NCI-H187 treated with DMSO at 0.1 percent for 48 hours (cell line): ENCODE measurements around the gene CYREN.
"Not testable (repeated sequence)": the region's sequence is repeated elsewhere in the genome, so short reads cannot be mapped to it uniquely, and the experiment has no call there.

Experiments used
- DNase-seq: peaks from one replicate; lab custom pipeline; 2025; lab: John Stamatoyannopoulos, UW

Gene CYREN

GRCh38 chr7:135159359-135160085, 11.0 kb downstream of the CYREN start:
- no peak for DNase-seq

- DNase-seq = no peak
These were observed 11.6 kb downstream of the CYREN start for GRCh38 chr7:135158874-135159273.

DNA sequence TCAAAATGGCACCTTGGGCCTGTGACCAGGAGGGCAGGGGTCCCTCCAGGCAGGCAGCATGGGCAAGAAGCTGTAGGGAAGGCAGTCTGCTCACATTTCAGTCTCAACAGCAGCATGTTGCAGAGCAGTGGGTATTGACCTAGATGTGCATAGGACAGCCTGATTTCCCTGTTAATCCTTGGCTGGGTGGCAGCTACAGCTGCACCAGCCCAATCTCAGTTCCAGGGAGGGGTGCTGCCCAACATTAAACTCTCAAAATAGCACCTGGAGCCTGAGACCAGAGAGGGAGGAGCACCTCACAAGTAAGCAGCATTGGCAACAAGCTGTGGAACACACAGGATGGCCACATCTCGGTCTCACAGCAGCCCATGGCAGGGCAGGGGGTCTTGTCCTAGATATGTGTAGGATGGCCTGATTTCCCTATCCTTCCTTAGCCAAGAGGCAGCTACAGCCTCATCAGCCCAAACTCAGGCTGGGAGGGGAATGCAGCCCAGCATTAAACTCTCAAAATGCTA, 12.3 kb downstream of the CYREN start:
- no peak for DNase-seq

DNA sequence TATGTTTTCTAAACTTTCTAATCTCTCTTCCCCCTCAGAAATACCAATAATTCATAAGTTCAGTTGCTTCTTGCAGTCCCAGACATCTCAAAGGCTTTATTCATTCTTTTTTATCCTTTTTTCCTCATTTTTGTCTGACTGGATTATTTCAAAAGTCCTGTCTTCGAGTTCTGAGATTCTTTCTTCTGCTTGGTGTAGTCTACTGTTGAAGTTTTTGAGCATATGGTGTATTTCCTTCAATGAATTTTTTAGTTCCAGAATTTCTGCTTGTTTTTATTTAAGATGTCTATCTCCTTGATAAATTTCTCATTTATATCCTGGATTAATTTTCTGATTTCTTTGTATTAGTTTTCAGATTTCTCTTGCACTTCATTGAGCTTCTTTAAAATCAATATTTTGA, 14.2 kb downstream of the CYREN start:
- no peak for DNase-seq

DNA sequence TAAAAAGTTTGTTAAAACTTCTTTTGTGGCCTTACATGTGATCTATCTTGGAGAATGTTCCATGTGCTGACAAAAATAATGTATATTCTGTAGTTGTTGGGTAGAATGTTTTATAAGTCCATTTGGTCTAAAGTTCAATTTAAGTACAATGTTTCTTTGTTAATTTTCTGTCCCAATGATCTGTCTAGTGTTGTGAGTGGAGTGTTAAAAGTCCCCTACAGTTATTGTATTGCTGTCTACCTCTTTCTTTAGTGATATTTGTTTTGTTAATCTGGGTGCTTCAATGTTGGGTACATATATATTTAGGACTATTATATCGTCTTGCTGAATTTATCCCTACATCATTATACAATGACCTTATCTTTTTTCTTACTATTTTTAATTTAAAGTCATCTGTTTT, 15.8 kb downstream of the CYREN start:
- DNase-seq = no peak

GRCh38 chr7:135152442-135152841, 18.1 kb downstream of the CYREN start:
- no peak for DNase-seq

- DNase-seq = no peak
These were observed 19.0 kb downstream of the CYREN start for GRCh38 chr7:135151533-135151932.

DNA sequence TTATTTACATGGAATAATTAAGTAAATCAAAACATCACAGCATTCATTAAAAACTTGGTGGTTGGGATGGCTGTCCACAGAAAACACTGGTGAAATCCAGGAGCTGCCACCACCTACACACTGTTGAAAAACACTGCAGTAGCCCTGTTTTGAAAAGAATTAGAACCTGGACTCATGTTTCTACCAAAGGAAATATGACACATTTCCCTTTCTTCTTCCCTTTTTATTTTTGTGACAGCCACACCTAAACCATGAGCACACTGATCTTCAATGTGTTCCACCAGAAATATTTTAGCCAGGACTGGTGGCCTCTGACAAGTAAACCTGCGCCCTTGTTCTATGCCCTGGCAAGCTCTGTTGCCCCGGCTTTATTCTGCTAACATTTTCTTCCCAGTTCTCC, 19.4 kb downstream of the CYREN start:
- DNase-seq = no peak

GRCh38 chr7:135150072-135150782, 20.3 kb downstream of the CYREN start:
- DNase-seq = no peak

GRCh38 chr7:135147899-135148721, 22.4 kb downstream of the CYREN start, which contains the start of gene TMEM140:
Gene TMEM140 (plus strand): TSS chr7:135148072. CDS start chr7:135164442, 16,370 bp downstream.
- DNase-seq = no peak

DNA sequence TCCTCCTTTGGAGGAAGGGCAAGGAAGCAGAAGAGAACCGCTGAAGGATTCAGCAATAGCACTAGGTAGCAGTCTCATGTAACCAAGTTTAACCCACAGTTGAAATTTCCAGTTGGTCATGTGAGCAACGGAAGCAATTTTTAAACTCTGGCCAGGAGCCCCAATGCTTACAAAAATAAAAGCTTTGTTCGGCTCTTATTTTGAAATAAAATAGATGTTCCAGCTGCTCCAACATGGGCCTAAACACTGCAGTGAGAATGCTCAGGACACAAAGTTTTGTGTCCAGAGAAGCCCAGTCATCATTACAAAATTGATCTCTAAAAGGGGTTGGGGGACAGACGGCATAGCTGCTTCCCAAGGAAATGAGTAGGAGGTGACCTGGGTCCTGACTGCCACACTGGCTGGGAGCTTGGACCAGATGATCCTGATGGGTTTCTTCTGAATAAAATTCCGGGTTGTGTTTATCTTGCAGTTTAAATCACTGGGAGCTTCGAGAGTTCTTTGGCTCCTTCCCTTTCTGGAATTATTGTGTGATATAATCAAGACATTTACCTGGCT, 23.1 kb downstream of the CYREN start:
- DNase-seq = no peak

- no peak for DNase-seq
These were observed 26.4 kb downstream of the CYREN start for GRCh38 chr7:135143885-135144668.

DNA sequence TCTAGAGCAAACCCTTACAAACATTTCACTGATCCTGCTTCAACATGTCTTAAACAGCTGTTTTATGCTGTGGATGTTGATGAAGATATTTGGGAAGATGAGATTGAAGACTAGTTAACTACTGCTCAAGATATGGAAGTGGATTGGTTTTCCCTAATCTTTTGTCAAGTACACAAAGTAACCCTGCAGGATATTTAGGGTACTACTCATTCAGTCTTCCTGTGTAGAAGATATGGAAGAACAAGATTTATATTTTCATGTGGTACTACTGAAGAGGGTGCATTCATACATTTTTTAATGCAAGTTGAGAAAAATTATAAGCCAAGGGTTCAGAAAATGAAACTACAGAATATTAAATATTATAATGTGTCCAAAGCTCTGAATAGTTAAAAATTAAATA, 40.9 kb downstream of the CYREN start:
- no peak for DNase-seq

DNA sequence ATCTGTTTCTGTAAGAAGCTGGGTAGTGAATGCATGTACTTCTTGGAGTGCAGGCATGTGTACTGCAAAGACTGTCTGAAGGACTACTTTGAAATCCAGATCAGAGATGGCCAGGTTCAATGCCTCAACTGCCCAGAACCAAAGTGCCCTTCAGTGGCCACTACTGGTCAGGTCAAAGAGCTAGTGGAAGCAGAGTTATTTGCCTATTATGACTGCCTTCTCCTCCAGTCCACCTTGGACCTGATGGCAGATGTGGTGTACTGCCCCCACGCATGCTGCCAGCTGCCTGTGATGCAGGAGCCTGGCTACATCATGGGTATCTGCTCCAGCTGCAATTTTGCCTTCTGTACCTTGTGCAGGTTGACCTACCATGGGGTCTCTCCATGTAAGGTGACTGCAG, 41.6 kb downstream of the CYREN start:
- no peak for DNase-seq

DNA sequence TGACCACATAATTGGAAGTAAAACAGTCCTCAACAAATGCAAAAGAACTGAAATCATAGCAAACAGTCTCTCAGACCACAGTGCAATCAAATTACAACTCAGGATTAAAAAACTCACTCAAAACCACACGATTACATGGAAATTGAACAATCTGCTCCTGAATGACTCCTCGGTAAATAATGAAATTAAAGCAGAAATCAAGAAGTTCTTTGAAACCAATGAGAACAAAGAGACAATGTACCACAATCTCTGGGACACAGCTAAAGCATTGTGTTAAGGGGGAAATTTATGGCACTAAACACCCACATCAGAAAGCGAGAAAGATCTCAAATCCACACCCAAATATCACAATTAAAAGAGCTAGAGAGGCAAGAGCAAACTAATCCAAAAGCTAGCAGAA, 45.9 kb downstream of the CYREN start:
- DNase-seq = not testable (repeated sequence)

DNA sequence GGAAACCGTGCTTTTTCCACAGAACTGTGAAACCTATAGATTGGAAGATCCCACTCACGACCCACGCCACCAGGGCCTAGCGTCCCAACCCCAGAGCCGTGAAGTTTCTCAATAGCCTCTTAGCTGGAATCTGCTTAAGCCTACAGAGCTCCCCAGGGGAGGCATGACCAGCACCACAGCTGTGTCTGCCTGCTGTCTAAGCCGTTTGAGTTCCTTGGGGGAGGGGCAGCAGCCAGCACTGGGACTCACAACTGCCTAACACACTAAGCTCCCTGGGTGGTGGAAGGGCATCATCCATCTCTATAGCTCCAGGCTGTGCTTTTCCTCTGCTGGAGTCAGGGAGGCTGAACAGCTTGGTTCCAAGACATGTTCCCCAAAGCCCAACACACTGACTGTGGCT, 48.6 kb downstream of the CYREN start:
- no peak for DNase-seq

DNA sequence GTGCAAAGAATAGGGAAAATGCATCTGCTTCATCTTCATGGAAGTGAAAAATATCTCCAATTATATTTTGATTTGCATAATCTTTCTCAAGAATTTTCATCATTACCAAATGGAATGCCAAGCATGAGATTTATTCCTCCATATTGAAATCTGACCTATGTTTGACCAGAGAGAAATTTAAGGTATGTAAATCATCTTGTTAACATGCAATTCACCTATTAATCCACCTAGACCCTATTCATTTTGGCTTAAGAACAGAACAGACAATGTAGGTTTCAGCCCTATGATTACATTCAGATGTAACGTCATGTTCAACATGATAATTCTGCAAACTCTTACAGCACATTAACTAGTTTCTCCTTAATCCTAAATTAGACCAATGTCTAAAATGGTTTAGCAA, 53.4 kb downstream of the CYREN start:
- DNase-seq = no peak
